HUES6 (cell line): Measurements from ENCODE around the gene RGS3.

Source experiments
- H3K27ac ChIP-seq: 2 replicates; pipeline ENCODE4 v1.7.0; 2013; ENCODE audit warnings: low read depth, mild to moderate bottlenecking, low read length, inconsistent platforms
- H3K27me3 ChIP-seq: 2 replicates; pipeline ENCODE4 v1.6.1; 2013; ENCODE audit warnings: low read length; ENCODE audit not compliant: control insufficient read depth, insufficient read depth
- H3K36me3 ChIP-seq: 2 replicates; pipeline ENCODE4 v1.6.1; 2013; ENCODE audit warnings: low read length; ENCODE audit not compliant: control insufficient read depth, insufficient read depth
- H3K4me1 ChIP-seq: 2 replicates; pipeline ENCODE4 v1.6.1; 2013; ENCODE audit warnings: low read length; ENCODE audit not compliant: control insufficient read depth, insufficient read depth
- H3K4me3 ChIP-seq: 2 replicates; pipeline ENCODE4 v1.5.1; 2013; ENCODE audit warnings: low read depth, low read length
- H3K9ac ChIP-seq: one replicate; pipeline ENCODE4 v1.6.1; 2013; ENCODE audit warnings: mild to moderate bottlenecking, low read length
- H3K9me3 ChIP-seq: 2 replicates; pipeline ENCODE4 v1.6.1; 2013; ENCODE audit warnings: low read depth, low read length; ENCODE audit not compliant: control insufficient read depth, insufficient read depth

Gene RGS3

GRCh38 chr9:113502427-113503034 is 39.0 kb downstream of the RGS3 start:
- Histone ChIP-seq H3K9me3 (no peaks in the 10 kb centered on the region), H3K27me3 (no peaks in the 10 kb centered on the region), H3K36me3 (no peaks in the 10 kb centered on the region), H3K4me3 (no peak overlapping the region), H3K27ac (no peak overlapping the region), H3K4me1 (peaks cover 47% of the 10 kb centered on the region), H3K9ac (no peak overlapping the region)

- no peaks in the 10 kb centered on the region for H3K36me3 ChIP-seq
- no peak overlapping the region for H3K9ac ChIP-seq
- no peak overlapping the region for H3K4me3 ChIP-seq
- H3K27me3 ChIP-seq = no peaks in the 10 kb centered on the region
- no peak overlapping the region for H3K27ac ChIP-seq
- peaks cover 47% of the 10 kb centered on the region for H3K4me1 ChIP-seq
- no peaks in the 10 kb centered on the region for H3K9me3 ChIP-seq
These were observed 39.6 kb downstream of the RGS3 start for GRCh38 chr9:113503131-113503541.

GRCh38 chr9:113503613-113504211 is 40.2 kb downstream of the RGS3 start:
- no peaks in the 10 kb centered on the region for H3K9me3 ChIP-seq
- no peaks in the 10 kb centered on the region for H3K27me3 ChIP-seq
- no peak overlapping the region for H3K4me3 ChIP-seq
- H3K27ac ChIP-seq = no peak overlapping the region
- peaks cover 3% of the 10 kb centered on the region; the same call in 1 of the 2 replicates for H3K36me3 ChIP-seq
- H3K9ac ChIP-seq = no peak overlapping the region
- H3K4me1 ChIP-seq = peaks cover 47% of the 10 kb centered on the region

- no peak overlapping the region for H3K9ac ChIP-seq
- H3K27me3 ChIP-seq = no peaks in the 10 kb centered on the region
- H3K27ac ChIP-seq = no peak overlapping the region
- peaks cover 3% of the 10 kb centered on the region; the same call in 1 of the 2 replicates for H3K36me3 ChIP-seq
- H3K4me1 ChIP-seq = peaks cover 47% of the 10 kb centered on the region
- no peak overlapping the region for H3K4me3 ChIP-seq
- H3K9me3 ChIP-seq = no peaks in the 10 kb centered on the region
These were observed 41.4 kb downstream of the RGS3 start for GRCh38 chr9:113504725-113505590.

GRCh38 chr9:113506090-113506589 is 42.6 kb downstream of the RGS3 start:
- Histone ChIP-seq H3K9me3 (no peaks in the 10 kb centered on the region), H3K4me3 (no peak overlapping the region), H3K27ac (no peak overlapping the region), H3K27me3 (no peaks in the 10 kb centered on the region), H3K4me1 (peaks cover 43% of the 10 kb centered on the region), H3K36me3 (peaks cover 3% of the 10 kb centered on the region; the same call in 1 of the 2 replicates), H3K9ac (no peak overlapping the region)

- Histone ChIP-seq H3K9me3 (no peaks in the 10 kb centered on the region), H3K27me3 (no peaks in the 10 kb centered on the region), H3K9ac (no peak overlapping the region), H3K36me3 (peaks cover 3% of the 10 kb centered on the region; the same call in 1 of the 2 replicates), H3K4me1 (peaks cover 32% of the 10 kb centered on the region; the same call in 1 of the 2 replicates), H3K27ac (no peak overlapping the region), H3K4me3 (no peak overlapping the region)
These were observed 43.7 kb downstream of the RGS3 start for GRCh38 chr9:113507256-113507655.

- H3K4me1 ChIP-seq = peaks cover 23% of the 10 kb centered on the region; the same call in 1 of the 2 replicates
- H3K36me3 ChIP-seq = peaks cover 3% of the 10 kb centered on the region; the same call in 1 of the 2 replicates
- no peak overlapping the region for H3K27ac ChIP-seq
- no peaks in the 10 kb centered on the region for H3K27me3 ChIP-seq
- H3K9me3 ChIP-seq = no peaks in the 10 kb centered on the region
- H3K4me3 ChIP-seq = no peak overlapping the region
- H3K9ac ChIP-seq = no peak overlapping the region
These were observed 44.7 kb downstream of the RGS3 start for GRCh38 chr9:113508111-113508749.

GRCh38 chr9:113509463-113509862 is 45.9 kb downstream of the RGS3 start:
- peaks cover 14% of the 10 kb centered on the region; the same call in 1 of the 2 replicates for H3K4me1 ChIP-seq
- no peak overlapping the region for H3K4me3 ChIP-seq
- H3K36me3 ChIP-seq = peaks cover 3% of the 10 kb centered on the region; the same call in 1 of the 2 replicates
- no peak overlapping the region for H3K27ac ChIP-seq
- no peaks in the 10 kb centered on the region for H3K27me3 ChIP-seq
- no peaks in the 10 kb centered on the region for H3K9me3 ChIP-seq
- H3K9ac ChIP-seq = no peak overlapping the region

GRCh38 chr9:113511047-113511521 is 47.6 kb downstream of the RGS3 start:
- no peak overlapping the region for H3K9ac ChIP-seq
- no peaks in the 10 kb centered on the region for H3K9me3 ChIP-seq
- peaks cover 5% of the 10 kb centered on the region; the same call in 1 of the 2 replicates for H3K4me1 ChIP-seq
- H3K27ac ChIP-seq = no peak overlapping the region
- H3K36me3 ChIP-seq = peaks cover 3% of the 10 kb centered on the region; the same call in 1 of the 2 replicates
- H3K27me3 ChIP-seq = no peaks in the 10 kb centered on the region
- H3K4me3 ChIP-seq = no peak overlapping the region
